ENCODE results near the gene NEU1. TPM values are rescaled to one million over a fixed set of nuclear protein-coding genes. Genes with fewer than 3 reads are reported as not detected.
"Not testable (repeated sequence)": the region's sequence is repeated elsewhere in the genome, so short reads cannot be mapped to it uniquely, and the experiment has no call there.

Gene NEU1
- 56.2 and 58.6 TPM in 2 replicates for total RNA-seq (2014; rRNA removed; shearing (Covaris generic))

DNA sequence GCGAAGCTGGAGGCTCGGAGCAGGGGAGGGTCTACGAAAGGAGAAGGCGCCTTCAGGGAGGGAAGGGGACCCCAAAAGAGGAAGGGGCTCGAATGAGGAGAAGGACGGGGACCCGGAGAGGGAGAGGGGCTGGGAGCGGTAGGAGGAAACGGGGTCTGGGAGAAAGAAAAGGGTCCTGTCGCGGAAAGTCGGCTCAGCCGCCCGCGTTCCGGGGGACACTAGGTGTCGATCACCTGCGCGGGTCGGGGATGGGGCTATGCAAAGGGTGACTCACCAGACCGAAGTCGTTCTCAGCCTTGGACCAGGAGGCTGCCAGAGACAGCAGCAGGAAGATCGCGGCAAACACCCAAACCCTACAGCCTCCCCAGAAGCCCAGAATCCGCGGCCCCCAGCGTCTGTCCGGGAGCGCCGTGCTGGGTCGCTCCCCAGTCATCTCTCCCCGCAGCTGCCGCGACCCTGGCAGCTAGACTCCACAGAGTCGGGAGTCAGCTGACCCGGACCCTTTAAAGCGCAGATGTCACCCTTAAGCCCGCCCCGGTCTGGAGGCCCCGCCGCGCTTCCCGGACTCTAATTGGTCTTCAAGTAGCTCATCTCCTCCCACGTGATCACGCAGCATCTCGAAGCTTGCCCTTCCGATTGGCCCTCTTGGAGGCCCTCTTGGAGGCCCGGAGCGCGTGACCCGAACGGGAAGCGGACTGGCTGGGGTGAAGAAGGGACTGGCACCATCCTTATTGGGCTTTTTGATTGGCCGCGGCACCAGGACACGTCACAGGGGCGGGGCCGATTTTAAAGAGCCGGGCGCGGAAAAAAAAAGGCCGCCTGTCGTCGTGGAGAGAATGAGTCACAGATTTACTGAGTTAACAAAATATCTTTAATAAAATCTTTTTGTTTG lies at the start of gene NEU1:
Gene NEU1, minus strand, starts transcription at position 478 of the 892 bp plus-strand sequence. Its CDS starts 45 bp downstream, at position 433.
- Histone ChIP-seq H3K27me3 (ENCODE audit: control insufficient read depth, insufficient read depth, low read length) (no peaks in the 10 kb centered on the region; the same call in 1 of the 2 replicates), H3K36me3 (replicated peaks; ENCODE audit: control insufficient read depth, insufficient read depth, low read length) (peaks cover 4% of the 10 kb centered on the region), H3K4me3 (ENCODE audit: insufficient read depth, low read depth, low read length) (peak within 1 kb of the TSS; percentile 90)
- DNase-seq: peak; percentile 100

DNA sequence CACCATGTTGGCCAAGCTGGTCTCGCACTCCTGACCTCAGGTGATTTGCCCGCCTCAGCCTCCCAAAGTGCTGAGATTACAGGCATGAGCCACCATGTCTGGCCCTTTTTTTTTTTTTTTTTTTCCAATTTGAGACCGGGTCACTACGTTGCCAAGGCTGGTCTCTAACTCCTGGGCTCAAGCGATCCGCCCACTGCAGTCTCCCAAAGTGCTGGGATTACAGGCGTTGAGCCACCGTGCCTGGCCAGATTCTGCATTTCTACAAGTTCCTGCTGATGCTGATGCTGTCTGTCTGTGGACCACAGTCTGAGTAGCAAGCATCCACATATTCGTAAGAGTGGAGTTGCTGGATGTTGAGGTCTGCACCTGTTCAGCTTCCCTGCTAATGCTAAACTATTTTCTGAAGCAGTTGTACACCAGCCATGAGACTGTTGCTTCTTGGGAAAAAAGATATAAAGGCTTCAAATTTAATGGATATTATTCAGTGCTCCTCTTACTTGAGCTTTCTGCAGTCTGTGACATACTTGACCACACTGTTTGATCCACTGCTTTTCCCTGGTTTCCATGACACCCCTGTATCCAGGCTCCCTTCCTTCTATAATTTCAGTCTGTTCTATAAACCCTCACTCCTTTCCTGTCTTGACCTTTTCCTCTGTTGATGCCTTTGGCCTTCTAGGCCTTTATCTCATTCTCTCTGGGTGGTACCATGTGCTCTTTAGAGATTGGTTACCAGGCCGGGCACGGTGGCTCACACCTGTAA lies 49.4 kb upstream of the NEU1 start:
- H3K4me3 ChIP-seq (ENCODE audit: insufficient read depth, low read depth, low read length): no peak overlapping the region
- H3K27me3 ChIP-seq (ENCODE audit: control insufficient read depth, insufficient read depth, low read length): no peaks in the 10 kb centered on the region
- no peaks in the 10 kb centered on the region for H3K36me3 ChIP-seq (replicated peaks; ENCODE audit: control insufficient read depth, insufficient read depth, low read length)
- DNase-seq: no peak

DNA sequence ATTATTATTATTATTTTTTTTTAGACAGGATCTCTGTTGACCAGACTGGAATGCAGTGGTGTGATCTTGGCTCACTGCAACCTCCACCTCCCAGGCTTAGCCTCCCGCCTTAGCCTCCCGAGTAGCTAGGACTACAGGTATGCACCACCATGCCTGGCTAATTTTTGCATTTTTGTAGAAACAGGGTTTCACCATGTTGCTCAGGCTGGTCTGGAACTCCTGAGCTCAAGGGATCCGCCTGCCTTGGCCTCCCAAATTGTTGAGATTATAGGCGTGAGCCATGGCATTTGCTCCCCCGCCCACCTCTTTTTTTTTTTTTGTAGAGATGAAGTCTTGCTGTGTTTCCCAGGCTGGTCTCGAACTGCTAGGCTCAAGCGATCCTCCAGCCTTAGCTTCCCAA lies 46.7 kb upstream of the NEU1 start:
- DNase-seq; H3K4me3 ChIP-seq (ENCODE audit: insufficient read depth, low read depth, low read length); H3K27me3 ChIP-seq (ENCODE audit: control insufficient read depth, insufficient read depth, low read length): not testable (repeated sequence)

DNA sequence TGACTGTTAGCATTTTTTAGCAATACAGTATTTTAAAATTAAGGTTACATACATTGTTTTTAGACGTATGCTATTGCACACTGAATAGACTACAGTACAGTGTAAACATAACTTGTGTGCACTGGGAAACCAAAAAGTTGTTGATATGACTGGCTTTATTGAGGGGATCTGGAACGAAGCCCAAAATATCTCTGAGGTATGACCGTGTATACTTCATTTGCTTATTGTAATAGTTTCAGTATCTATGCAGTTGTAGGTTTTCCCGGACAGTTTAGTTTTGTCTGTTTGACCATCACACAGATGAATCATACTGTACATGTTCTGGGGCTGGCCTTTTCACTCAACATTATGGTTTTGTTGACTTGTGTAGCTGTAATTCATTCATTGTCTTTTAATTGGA lies 46.2 kb upstream of the NEU1 start:
- Histone ChIP-seq H3K36me3 (replicated peaks; ENCODE audit: control insufficient read depth, insufficient read depth, low read length) (no peaks in the 10 kb centered on the region), H3K27me3 (ENCODE audit: control insufficient read depth, insufficient read depth, low read length) (no peaks in the 10 kb centered on the region), H3K4me3 (ENCODE audit: insufficient read depth, low read depth, low read length) (no peak overlapping the region)
- no peak for DNase-seq

More for the DNA sequence above, 46.7 kb upstream of the NEU1 start:
- not testable (repeated sequence) for H3K36me3 ChIP-seq (replicated peaks; ENCODE audit: control insufficient read depth, insufficient read depth, low read length)

DNA sequence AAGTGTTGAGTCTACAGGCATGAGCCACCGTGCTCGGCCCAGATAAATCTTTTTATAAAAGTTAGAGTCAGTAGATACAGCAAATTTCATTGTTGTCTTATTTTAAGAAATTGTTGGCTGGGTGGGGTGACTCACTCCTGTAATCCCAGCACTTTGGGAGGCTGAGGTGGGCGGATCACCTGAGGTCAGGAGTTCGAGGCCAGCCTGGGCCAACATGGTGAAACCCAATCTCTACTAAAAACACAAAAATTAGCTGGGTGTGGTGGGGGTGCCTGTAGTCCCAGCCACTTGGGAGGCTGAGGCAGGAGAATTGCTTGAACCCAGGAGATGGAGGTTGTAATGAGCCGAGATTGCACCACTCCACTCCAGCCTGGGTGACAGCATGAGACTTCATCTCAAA lies 45.6 kb upstream of the NEU1 start:
- not testable (repeated sequence) for DNase-seq; H3K4me3 ChIP-seq (ENCODE audit: insufficient read depth, low read depth, low read length); H3K27me3 ChIP-seq (ENCODE audit: control insufficient read depth, insufficient read depth, low read length); H3K36me3 ChIP-seq (replicated peaks; ENCODE audit: control insufficient read depth, insufficient read depth, low read length)

DNA sequence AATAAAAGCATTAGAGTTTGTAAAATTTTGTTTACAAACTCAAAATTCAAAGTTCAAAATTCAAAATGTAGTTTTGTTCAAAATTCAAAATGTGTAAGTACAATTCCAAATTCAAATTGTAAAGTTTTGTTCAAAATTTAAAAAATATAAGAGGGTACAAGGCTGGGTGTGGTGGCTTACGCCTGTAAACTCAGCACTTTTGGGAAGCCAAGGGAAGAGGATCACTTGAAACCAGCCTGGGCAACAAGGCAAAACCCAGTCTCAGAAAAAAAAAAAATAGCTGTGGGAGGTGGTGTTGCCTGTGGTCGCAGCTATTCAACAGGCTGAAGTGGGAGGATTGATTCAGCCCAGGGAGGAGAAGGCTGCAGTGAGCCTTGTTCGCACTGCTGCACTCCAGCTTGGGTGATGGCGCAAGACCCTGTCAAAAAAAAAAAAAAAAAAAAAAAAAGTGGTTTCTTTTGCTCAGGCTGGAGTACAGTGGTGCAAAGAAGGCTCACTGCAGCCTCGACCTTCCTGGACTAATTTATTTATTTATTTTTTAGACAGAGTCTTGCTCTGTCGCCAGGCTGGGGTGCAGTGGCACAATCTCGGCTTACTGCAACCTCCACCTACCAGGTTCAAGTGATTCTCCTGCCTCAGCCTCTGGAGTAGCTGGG lies 44.7 kb upstream of the NEU1 start:
- no peaks in the 10 kb centered on the region for H3K27me3 ChIP-seq (ENCODE audit: control insufficient read depth, insufficient read depth, low read length)
- DNase-seq: no peak
- H3K36me3 ChIP-seq (replicated peaks; ENCODE audit: control insufficient read depth, insufficient read depth, low read length): no peaks in the 10 kb centered on the region
- H3K4me3 ChIP-seq (ENCODE audit: insufficient read depth, low read depth, low read length): no peak overlapping the region

DNA sequence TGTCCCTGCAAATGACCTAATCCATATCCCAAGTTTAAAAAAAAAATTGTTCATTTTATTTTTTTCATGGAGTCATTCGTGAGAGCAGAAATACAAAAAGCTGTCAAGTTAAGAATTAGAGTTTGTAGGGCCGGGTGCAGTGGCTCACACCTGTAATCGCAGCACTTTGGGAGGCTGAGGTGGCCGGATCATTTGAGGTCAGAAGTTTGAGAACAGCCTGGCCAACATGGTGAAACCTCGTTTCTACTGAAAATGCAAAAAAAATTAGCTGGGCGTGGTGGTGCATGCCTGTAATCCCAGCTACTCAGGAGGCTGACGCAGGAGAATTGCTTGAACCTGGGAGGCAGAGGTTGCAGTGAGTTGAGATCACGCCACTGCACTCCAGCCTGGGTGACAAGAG lies 44.1 kb upstream of the NEU1 start:
- not testable (repeated sequence) for DNase-seq; H3K36me3 ChIP-seq (replicated peaks; ENCODE audit: control insufficient read depth, insufficient read depth, low read length); H3K27me3 ChIP-seq (ENCODE audit: control insufficient read depth, insufficient read depth, low read length); H3K4me3 ChIP-seq (ENCODE audit: insufficient read depth, low read depth, low read length)

DNA sequence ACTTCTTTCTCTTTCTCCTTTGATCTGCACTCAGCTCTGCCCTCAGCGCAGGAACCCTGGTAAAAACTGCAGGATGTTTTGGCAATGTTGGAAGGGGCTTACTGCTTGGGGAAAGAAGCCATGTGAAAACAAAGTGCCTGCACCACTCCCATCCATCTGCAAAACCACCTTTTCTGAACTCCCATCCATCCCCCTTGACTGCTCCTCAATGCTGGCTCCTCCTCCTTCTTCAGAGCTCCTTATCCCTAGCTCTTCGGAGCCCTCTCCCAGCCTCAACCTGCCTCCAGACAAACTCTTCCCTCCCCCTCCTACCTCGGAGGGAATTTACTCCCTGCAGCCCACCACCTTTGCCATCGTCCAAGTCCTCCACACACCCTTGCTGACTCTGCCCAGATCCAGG lies 43.5 kb upstream of the NEU1 start:
- DNase-seq: peak; percentile 76
- Histone ChIP-seq H3K27me3 (ENCODE audit: control insufficient read depth, insufficient read depth, low read length) (no peaks in the 10 kb centered on the region), H3K36me3 (replicated peaks; ENCODE audit: control insufficient read depth, insufficient read depth, low read length) (no peaks in the 10 kb centered on the region), H3K4me3 (ENCODE audit: insufficient read depth, low read depth, low read length) (no peak overlapping the region)

DNA sequence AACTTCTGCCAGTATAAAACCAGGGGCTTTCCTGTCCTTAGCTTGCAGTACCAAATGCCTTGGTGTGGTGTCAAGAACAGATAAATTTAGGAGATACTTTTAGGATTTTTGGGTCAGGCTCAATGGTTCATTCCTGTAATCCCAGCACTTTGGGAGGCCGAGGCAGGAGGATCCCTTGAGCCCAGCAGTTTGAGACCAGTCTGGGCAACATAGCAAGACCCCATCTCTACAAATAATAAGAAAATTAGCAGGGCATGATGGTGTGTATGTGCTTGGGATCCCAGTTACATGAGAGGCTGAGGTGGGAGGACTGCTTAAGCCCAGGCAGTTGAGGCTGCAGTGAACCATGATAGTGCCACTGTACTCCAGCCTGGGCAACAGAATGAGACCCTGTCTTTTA lies 42.4 kb upstream of the NEU1 start:
- no peak for DNase-seq
- Histone ChIP-seq H3K4me3 (ENCODE audit: insufficient read depth, low read depth, low read length) (no peak overlapping the region), H3K27me3 (ENCODE audit: control insufficient read depth, insufficient read depth, low read length) (no peaks in the 10 kb centered on the region), H3K36me3 (replicated peaks; ENCODE audit: control insufficient read depth, insufficient read depth, low read length) (no peaks in the 10 kb centered on the region; the same call in 1 of the 2 replicates)

DNA sequence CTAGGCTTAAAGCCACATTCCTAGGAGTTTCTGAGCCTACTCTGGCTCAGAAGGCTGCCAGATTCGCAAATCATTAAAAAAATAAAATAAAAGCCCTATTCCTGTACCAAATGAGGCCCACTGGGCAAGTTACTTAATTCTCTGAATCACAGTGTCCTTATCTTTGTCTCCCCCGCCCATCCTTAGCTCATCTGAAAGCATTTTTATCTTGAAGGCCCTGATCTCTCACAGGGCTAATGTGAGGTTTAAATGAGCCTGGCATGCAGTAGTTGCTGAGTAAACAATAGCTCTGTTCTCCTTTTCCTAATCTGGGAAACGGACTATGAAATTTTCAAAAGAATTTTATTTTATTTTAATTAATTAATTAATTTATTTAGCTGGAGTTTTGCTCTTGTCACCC lies 41.3 kb upstream of the NEU1 start:
- DNase-seq: no peak
- H3K4me3 ChIP-seq (ENCODE audit: insufficient read depth, low read depth, low read length): no peak overlapping the region
- no peaks in the 10 kb centered on the region; the same call in 1 of the 2 replicates for H3K36me3 ChIP-seq (replicated peaks; ENCODE audit: control insufficient read depth, insufficient read depth, low read length)
- H3K27me3 ChIP-seq (ENCODE audit: control insufficient read depth, insufficient read depth, low read length): no peaks in the 10 kb centered on the region

DNA sequence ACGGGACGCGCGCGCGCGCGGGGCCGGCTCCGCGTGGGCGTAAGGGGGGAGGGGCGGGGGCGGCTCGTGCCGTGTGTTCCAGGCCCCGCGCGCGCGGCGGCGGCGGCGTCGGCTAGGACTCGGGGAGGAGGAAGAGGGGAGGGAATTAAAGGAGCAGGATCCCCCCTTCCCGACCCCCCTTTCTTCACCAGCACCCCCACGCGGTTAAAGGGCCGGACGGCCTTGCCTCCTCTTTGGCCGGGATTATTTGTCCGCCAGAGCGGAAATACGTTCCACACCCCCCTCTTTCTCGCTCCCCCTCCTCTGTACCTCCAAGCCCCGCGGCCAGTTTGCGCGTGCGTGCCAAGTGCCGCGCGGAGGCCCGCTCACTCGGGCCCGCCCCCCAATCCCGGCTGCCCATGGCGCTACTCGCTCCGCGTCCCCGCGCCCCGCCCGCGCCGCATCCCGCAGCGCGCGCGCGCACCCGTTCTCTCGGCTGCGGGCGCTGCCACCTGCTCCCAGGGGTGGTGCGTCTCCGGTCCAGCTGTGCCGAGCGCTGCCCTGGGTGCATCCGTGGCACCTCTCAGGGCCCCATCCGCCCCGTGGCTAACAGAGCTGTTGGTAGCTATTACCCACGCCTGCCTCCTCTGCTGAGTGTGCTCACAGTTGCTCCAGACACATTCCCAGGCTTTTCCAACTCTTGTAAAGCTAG lies 39.5 kb upstream of the NEU1 start, which contains the start of gene ZBTB12:
Gene ZBTB12, minus strand, starts transcription at position 134 of the 691 bp plus-strand sequence. CDS start 781 bp downstream, outside the sequence.
- DNase-seq: peak; percentile 99
- Histone ChIP-seq H3K36me3 (replicated peaks; ENCODE audit: control insufficient read depth, insufficient read depth, low read length) (no peaks in the 10 kb centered on the region; the same call in 1 of the 2 replicates), H3K4me3 (ENCODE audit: insufficient read depth, low read depth, low read length) (peak within 1 kb of the TSS; percentile 65), H3K27me3 (ENCODE audit: control insufficient read depth, insufficient read depth, low read length) (no peaks in the 10 kb centered on the region)

DNA sequence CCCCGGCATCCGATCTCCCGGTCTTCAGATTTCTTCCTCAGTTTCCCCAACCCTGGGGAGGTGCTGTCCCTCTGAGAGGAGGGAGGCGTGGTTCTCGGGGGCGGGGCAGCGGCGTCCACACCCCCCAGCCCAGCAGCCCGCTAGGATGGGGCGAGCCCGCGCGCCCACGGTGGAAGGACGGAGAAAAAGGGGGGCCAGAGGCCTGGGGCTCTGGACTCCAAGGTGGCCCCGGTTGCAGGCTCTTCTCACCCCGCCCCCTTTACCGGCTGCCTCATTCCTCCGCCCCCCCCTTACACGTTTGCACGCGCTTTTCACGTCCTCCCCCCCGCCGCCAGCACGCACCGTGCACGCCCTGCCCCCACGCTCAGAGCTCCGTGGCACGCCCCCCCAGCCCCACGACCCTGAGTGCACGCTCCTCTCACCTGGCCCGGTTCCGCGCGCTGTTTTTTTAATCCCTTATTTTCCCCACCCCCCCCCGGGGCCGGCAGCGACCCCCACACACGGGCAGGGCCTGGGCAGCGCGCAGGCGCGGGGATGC lies 38.9 kb upstream of the NEU1 start:
- Histone ChIP-seq H3K36me3 (replicated peaks; ENCODE audit: control insufficient read depth, insufficient read depth, low read length) (no peaks in the 10 kb centered on the region; the same call in 1 of the 2 replicates), H3K27me3 (ENCODE audit: control insufficient read depth, insufficient read depth, low read length) (no peaks in the 10 kb centered on the region), H3K4me3 (ENCODE audit: insufficient read depth, low read depth, low read length) (peak overlapping the region; percentile 65)
- peak; percentile 90 for DNase-seq

DNA sequence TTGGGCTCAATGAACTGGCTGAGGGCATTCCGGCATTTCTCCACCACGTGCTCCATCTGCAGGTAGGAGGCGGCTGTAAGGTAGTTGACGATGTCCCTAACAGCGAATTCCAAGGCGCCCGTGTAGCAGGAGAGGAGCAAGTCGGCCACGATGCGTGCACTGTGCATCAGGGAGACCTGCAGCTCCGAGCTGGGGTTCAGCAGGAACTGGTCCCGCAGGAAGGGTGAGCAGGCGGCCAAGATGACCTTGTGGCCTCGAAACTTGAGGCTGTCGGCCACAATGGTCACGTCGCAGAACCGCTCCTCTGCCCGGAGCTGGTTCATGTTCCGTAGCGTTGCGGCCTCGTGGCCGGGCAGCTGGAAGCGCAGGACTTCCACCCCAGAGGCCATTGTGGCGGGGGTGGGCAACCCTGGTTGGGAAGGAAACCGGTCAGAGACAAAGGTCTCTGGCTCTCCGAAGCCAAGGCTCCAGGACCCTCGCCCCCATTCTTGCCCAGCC lies 38.3 kb upstream of the NEU1 start:
- H3K27me3 ChIP-seq (ENCODE audit: control insufficient read depth, insufficient read depth, low read length): no peaks in the 10 kb centered on the region
- DNase-seq: peak; percentile 55
- peaks cover 2% of the 10 kb centered on the region for H3K36me3 ChIP-seq (replicated peaks; ENCODE audit: control insufficient read depth, insufficient read depth, low read length)
- peak overlapping the region; percentile 65 for H3K4me3 ChIP-seq (ENCODE audit: insufficient read depth, low read depth, low read length)

Measured in H7 (cell line).